ENCODE results near the gene MT1E. TPM values are rescaled to one million over a fixed set of nuclear protein-coding genes. Genes with fewer than 3 reads are reported as not detected.

MT1E gene
- total RNA-seq, 2 experiments from 2014 or later = 22.1 to 23.3 TPM

- ChIA-PET CTCF (interaction anchor here (1.0 to 1.9 kb wide), 5 partner anchors 17 to 32 kb away, joined by 3 to 5 read pairs (median 4); no protein-coding TSS in a partner anchor), POLR2A (interaction anchor here (0.6 to 0.9 kb wide), 3 partner anchors 14 to 366 kb away, joined by 3 to 6 read pairs (median 3); no protein-coding TSS in a partner anchor)
- Mint-ChIP-seq H3K36me3 (ENCODE audit: low read depth) (no peaks in the 10 kb centered on the region), H3K27ac (no peak overlapping the region), H3K9me3 (no peaks in the 10 kb centered on the region), H3K4me3 (no peak overlapping the region), H3K27me3 (peaks cover 22% of the 10 kb centered on the region), H3K4me1 (ENCODE audit: low read depth) (peaks cover 15% of the 10 kb centered on the region)
- ATAC-seq (no peak), DNase-seq (no peak)
- intact Hi-C loops (cut with micrococcal nuclease) = no loop called here
- no peak for TF ChIP-seq CTCF (IDR thresholded peaks at IDR 0.05)
These were observed 1.9 kb upstream of the MT1E start for GRCh38 chr16:56623637-56624036.

GRCh38 chr16:56625943-56626654 lies 518 bp downstream of the MT1E start:
- CTCF ChIA-PET = interaction anchor here (0.8 to 1.5 kb wide), 7 partner anchors 9 to 76 kb away, joined by 3 to 8 read pairs (median 3); no protein-coding TSS in a partner anchor
- TF ChIP-seq CTCF (IDR thresholded peaks at IDR 0.05) = no peak
- POLR2A ChIA-PET = interaction anchor here (0.6 to 1.9 kb wide), 6 partner anchors 12 to 31 kb away, joined by 3 to 9 read pairs (median 3); no protein-coding TSS in a partner anchor

GRCh38 chr16:56626685-56627084 lies 1.1 kb downstream of the MT1E start:
- no peak for TF ChIP-seq CTCF (IDR thresholded peaks at IDR 0.05)
- H3K36me3 Mint-ChIP-seq (ENCODE audit: low read depth) = no peaks in the 10 kb centered on the region
- ChIA-PET POLR2A (interaction anchor here (1.6 to 1.9 kb wide), 3 partner anchors 12 to 15 kb away, joined by 3 to 9 read pairs (median 5); no protein-coding TSS in a partner anchor), CTCF (no interaction called here)
- no peak for DNase-seq
- intact Hi-C loops (cut with micrococcal nuclease) = no loop called here
- peaks cover 16% of the 10 kb centered on the region for H3K4me1 Mint-ChIP-seq (ENCODE audit: low read depth)
- no peaks in the 10 kb centered on the region for H3K9me3 Mint-ChIP-seq
- H3K27ac Mint-ChIP-seq = no peak overlapping the region
- H3K4me3 Mint-ChIP-seq = peak overlapping the region; percentile 78
- peaks cover 31% of the 10 kb centered on the region for H3K27me3 Mint-ChIP-seq
- ATAC-seq = no peak

More at GRCh38 chr16:56625943-56626654, 518 bp downstream of the MT1E start:
- Mint-ChIP-seq H3K4me1 (ENCODE audit: low read depth) (peaks cover 15% of the 10 kb centered on the region), H3K27ac (peak overlapping the region; percentile 69), H3K27me3 (peaks cover 25% of the 10 kb centered on the region), H3K9me3 (no peaks in the 10 kb centered on the region), H3K4me3 (peak overlapping the region; percentile 78), H3K36me3 (ENCODE audit: low read depth) (no peaks in the 10 kb centered on the region)
- ATAC-seq (peak; percentile 31), DNase-seq (no peak)
- intact Hi-C loops (cut with micrococcal nuclease) = no loop called here

GRCh38 chr16:56628486-56629350 lies 3.1 kb downstream of the MT1E start:
- Mint-ChIP-seq H3K4me3 (no peak overlapping the region), H3K36me3 (ENCODE audit: low read depth) (no peaks in the 10 kb centered on the region), H3K27me3 (peaks cover 48% of the 10 kb centered on the region), H3K27ac (no peak overlapping the region), H3K4me1 (ENCODE audit: low read depth) (peaks cover 22% of the 10 kb centered on the region), H3K9me3 (no peaks in the 10 kb centered on the region)
- TF ChIP-seq CTCF (IDR thresholded peaks at IDR 0.05) = no peak
- CTCF ChIA-PET = interaction anchor here (1.9 kb wide), 1 partner anchor 11 kb away, joined by 11 read pairs; no protein-coding TSS in a partner anchor
- POLR2A ChIA-PET = no interaction called here
- ATAC-seq = no peak
- no peak for DNase-seq
- intact Hi-C loops (cut with micrococcal nuclease) = no loop called here
